Stomach (tissue), 9 donors: Measurements from ENCODE around the gene NOLC1. TPM values are rescaled to one million over a fixed set of nuclear protein-coding genes. Genes with fewer than 3 reads are reported as not detected.

Source experiments
- DNase-seq, 2 donors: peaks; one replicate each; pipeline versions ENCODE4 v3.0.0 to v3.0.0-alpha.2; 2013 to 2019
- H3K27ac ChIP-seq, 5 donors: fragments of 200-600 bp in 4 of 5; sonication (generic) in 4 of 5; one replicate each; pipeline ENCODE4 v1.5.1; 2013 to 2019; ENCODE audit warnings: mild to moderate bottlenecking in 1 of 5, moderate library complexity in 1 of 5
- H3K27me3 ChIP-seq, 3 donors: fragments of 200-600 bp; sonication (generic); one replicate each; pipeline ENCODE4 v1.5.1; 2017 to 2019; ENCODE audit warnings: mixed run types in 1 of 3
- H3K36me3 ChIP-seq, 4 donors: fragments of 200-600 bp; sonication (generic); 1 replicate in 3 of 4; 2 replicates in 1 of 4; pipeline ENCODE4 v1.5.1; 2016 to 2019
- H3K4me1 ChIP-seq, 4 donors: fragments of 200-600 bp; sonication (generic); one replicate each; pipeline ENCODE4 v1.5.1; 2016 to 2019
- H3K4me3 ChIP-seq, 4 donors: fragments of 200-600 bp; sonication (generic) in 3 of 4; one replicate each; pipeline ENCODE4 v1.5.1; 2016 to 2019; ENCODE audit warnings: mild to moderate bottlenecking in 1 of 4
- H3K9me3 ChIP-seq, 4 donors: fragments of 200-600 bp; sonication (generic); one replicate each; pipeline ENCODE4 v1.5.1; 2016 to 2019
- EP300 ChIP-seq: sonication (generic); formaldehyde crosslinking; IDR thresholded peaks from one replicate; pipeline ENCODE4 v1.6.1; 2017; ENCODE audit warnings: antibody characterized with exemption
- POLR2A ChIP-seq, 4 donors: fragments of 450-650 bp; IDR thresholded peaks; one replicate each; pipeline ENCODE4 v1.6.1; 2016; ENCODE audit warnings: antibody characterized with exemption in 4 of 4, control low read depth in 2 of 4, mild to moderate bottlenecking in 1 of 4, moderate library complexity in 1 of 4
- POLR2AphosphoS5 ChIP-seq, 3 donors: sonication (generic); formaldehyde crosslinking; IDR thresholded peaks; one replicate each; pipeline ENCODE4 v1.6.1; 2016; ENCODE audit warnings: antibody characterized with exemption in 3 of 3
- WGBS, 5 donors: extraction: QIAGEN DNeasy Blood & Tissue Kit in 3 of 5; methylation state at CpG; one replicate each; pipeline versions ENCODE4 v1.1.5 to v1.1.7; 2013 to 2018; 5-methylcytosine and 5-hydroxymethylcytosine counted together
- intact Hi-C: fragments of 100-400 bp; cut with DNase I; formaldehyde crosslinking; loops from one replicate; pipeline ENCODE4 v1.15.1; 2023; ENCODE audit warnings: low total_unique reads
- polyA plus RNA-seq, 3 donors: library from polyadenylated mRNA; stranded (reverse); fragments of 200-250 nt; gene quantifications; one replicate each; pipeline ENCODE4 v1.2.3, GENCODE V29; 2013
- total RNA-seq, 5 donors: library from RNA; depleted of rRNA; stranded (reverse); fragments of >200 nt; gene quantifications; one replicate each; pipeline versions ENCODE4 v1.1.0 to v1.2.3, GENCODE V29; 2014 to 2016
- TF ChIP-seq, protein P1 (sequence below), 7 experiments: fragments of 450-650 bp in 4 of 7; fragments of 200-600 bp in 3 of 7; sonication (generic) in 3 of 7; IDR thresholded peaks; one replicate each; pipeline ENCODE4 v1.5.1; 2016 to 2019; ENCODE audit warnings: antibody characterized with exemption in 7 of 7, control low read depth in 2 of 7, mild to moderate bottlenecking in 1 of 7
- donor health status: healthy with polysubstance abuse.
- donor health status: Bipolar disorder and iron deficiency.
- donor health status: healthy.

NOLC1 gene
- total and polyA plus RNA-seq, 8 donors = 9.8 to 73.7 (median 32.2) TPM

DNA sequence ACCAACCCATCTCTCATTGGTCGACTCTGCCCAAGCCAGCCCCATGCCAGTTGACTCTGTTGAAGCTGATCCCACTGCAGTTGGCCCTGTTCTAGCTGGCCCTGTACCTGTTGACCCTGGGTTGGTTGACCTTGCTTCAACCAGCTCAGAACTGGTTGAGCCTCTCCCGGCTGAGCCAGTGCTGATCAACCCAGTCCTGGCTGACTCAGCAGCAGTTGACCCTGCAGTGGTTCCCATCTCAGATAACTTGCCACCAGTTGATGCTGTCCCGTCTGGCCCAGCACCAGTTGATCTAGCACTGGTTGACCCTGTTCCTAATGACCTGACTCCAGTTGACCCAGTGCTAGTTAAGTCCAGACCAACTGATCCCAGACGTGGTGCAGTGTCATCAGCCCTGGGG lies 12.0 kb upstream of the NOLC1 start:
- intact Hi-C loops = no loop called here
- H3K9me3 ChIP-seq = no peaks in the 10 kb centered on the region
- TF ChIP-seq POLR2A (IDR thresholded peaks at IDR 0.05) (no peak), EP300 (no peak), POLR2AphosphoS5 (IDR thresholded peaks at IDR 0.05) (no peak)
- TF ChIP-seq, protein P1, sequence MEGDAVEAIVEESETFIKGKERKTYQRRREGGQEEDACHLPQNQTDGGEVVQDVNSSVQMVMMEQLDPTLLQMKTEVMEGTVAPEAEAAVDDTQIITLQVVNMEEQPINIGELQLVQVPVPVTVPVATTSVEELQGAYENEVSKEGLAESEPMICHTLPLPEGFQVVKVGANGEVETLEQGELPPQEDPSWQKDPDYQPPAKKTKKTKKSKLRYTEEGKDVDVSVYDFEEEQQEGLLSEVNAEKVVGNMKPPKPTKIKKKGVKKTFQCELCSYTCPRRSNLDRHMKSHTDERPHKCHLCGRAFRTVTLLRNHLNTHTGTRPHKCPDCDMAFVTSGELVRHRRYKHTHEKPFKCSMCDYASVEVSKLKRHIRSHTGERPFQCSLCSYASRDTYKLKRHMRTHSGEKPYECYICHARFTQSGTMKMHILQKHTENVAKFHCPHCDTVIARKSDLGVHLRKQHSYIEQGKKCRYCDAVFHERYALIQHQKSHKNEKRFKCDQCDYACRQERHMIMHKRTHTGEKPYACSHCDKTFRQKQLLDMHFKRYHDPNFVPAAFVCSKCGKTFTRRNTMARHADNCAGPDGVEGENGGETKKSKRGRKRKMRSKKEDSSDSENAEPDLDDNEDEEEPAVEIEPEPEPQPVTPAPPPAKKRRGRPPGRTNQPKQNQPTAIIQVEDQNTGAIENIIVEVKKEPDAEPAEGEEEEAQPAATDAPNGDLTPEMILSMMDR (IDR thresholded peaks at IDR 0.05) = no peak
- H3K27ac ChIP-seq = no peak overlapping the region
- peaks cover 54 to 80% (median 78%) of the 10 kb centered on the region in 4 donors for H3K36me3 ChIP-seq
- peaks cover 0 to 22% (median 14%) of the 10 kb centered on the region in 4 donors for H3K4me1 ChIP-seq
- DNase-seq = no peak
- H3K27me3 ChIP-seq = no peaks in the 10 kb centered on the region
- WGBS, 5 donors = 72 to 89% (median 83%) methylated on average over 2 to 4 of the region's 4 CpGs
- H3K4me3 ChIP-seq = no peak overlapping the region

- H3K4me3 ChIP-seq = no peak overlapping the region
- intact Hi-C loops = no loop called here
- DNase-seq = no peak
- H3K27me3 ChIP-seq = no peaks in the 10 kb centered on the region
- peaks cover 0 to 14% (median 7%) of the 10 kb centered on the region in 4 donors for H3K4me1 ChIP-seq
- H3K27ac ChIP-seq = no peak overlapping the region
- no peaks in the 10 kb centered on the region for H3K9me3 ChIP-seq
- TF ChIP-seq EP300 (no peak), POLR2AphosphoS5 (IDR thresholded peaks at IDR 0.05) (no peak), POLR2A (IDR thresholded peaks at IDR 0.05) (no peak)
- TF ChIP-seq, protein P1 (IDR thresholded peaks at IDR 0.05) = no peak
- WGBS, 5 donors = 88 to 97% (median 95%) methylated on average over 5 of the region's 5 CpGs
- H3K36me3 ChIP-seq = peaks cover 59 to 87% (median 85%) of the 10 kb centered on the region in 4 donors
These were observed 11.2 kb upstream of the NOLC1 start for GRCh38 chr10:102140913-102141540.

DNA sequence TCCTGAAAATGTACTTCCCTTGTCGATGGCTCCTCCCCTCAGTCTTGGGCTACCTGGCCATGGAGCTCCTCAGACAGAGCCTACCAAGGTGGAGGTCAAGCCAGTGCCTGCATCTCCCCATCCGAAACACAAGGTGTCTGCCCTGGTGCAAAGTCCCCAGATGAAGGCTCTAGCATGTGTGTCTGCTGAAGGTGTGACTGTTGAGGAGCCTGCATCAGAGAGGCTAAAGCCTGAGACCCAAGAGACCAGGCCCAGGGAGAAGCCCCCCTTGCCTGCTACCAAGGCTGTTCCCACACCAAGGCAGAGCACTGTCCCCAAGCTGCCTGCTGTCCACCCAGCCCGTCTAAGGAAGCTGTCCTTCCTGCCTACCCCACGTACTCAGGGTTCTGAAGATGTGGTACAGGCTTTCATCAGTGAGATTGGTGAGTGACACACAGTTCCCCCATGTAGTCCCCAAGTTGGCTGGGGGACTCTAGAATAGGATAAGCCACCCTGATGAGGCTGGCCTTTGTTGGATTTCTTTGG lies 10.5 kb upstream of the NOLC1 start:
- intact Hi-C loops = no loop called here
- Histone ChIP-seq H3K9me3 (no peaks in the 10 kb centered on the region), H3K27ac (no peak overlapping the region), H3K36me3 (peaks cover 65 to 93% (median 91%) of the 10 kb centered on the region in 4 donors), H3K4me1 (peaks cover 0 to 7% (median 3%) of the 10 kb centered on the region in 4 donors), H3K27me3 (no peaks in the 10 kb centered on the region), H3K4me3 (no peak overlapping the region)
- DNase-seq = no peak
- WGBS, 5 donors = 85 to 90% (median 88%) methylated on average over 4 of the region's 4 CpGs
- no peak for TF ChIP-seq EP300
- TF ChIP-seq POLR2AphosphoS5 (IDR thresholded peaks at IDR 0.05) = no peak
- TF ChIP-seq, protein P1 (IDR thresholded peaks at IDR 0.05) = no peak
- no peak for TF ChIP-seq POLR2A (IDR thresholded peaks at IDR 0.05)

- WGBS, 5 donors = 93 to 97% (median 95%) methylated on average over 10 to 17 of the region's 17 CpGs
- Histone ChIP-seq H3K27me3 (no peaks in the 10 kb centered on the region), H3K4me3 (no peak overlapping the region), H3K4me1 (peaks cover 4 to 14% (median 9%) of the 10 kb centered on the region in 4 donors), H3K9me3 (no peaks in the 10 kb centered on the region), H3K36me3 (peaks cover 52 to 89% (median 88%) of the 10 kb centered on the region in 4 donors), H3K27ac (no peak overlapping the region)
- intact Hi-C loops = no loop called here
- DNase-seq = no peak
- TF ChIP-seq POLR2A (IDR thresholded peaks at IDR 0.05) = no peak
- TF ChIP-seq EP300 = no peak
- TF ChIP-seq, protein P1 (IDR thresholded peaks at IDR 0.05) = no peak
- no peak for TF ChIP-seq POLR2AphosphoS5 (IDR thresholded peaks at IDR 0.05)
These were observed 5.2 kb upstream of the NOLC1 start for GRCh38 chr10:102146971-102147428.
